ENCODE measurements around the gene CRMP1. TPM values are rescaled to one million over a fixed set of nuclear protein-coding genes. Genes with fewer than 3 reads are reported as not detected.
A peak's percentile ranks its signal among the peaks of the same experiment; 100 is the strongest.
"Not testable (repeated sequence)": the region's sequence is repeated elsewhere in the genome, so short reads cannot be mapped to it uniquely, and the experiment has no call there.

CRMP1 gene
- total RNA-seq, 1 donor from 2014 or later: 1.3 TPM

- no peak for DNase-seq (ENCODE audit: low spot score)
Measured at GRCh38 chr4:5822619-5823018, 70.3 kb downstream of the CRMP1 start.

- DNase-seq (ENCODE audit: low spot score): no peak
Measured at GRCh38 chr4:5821665-5822358, 71.1 kb downstream of the CRMP1 start.

- no peak for DNase-seq (ENCODE audit: low spot score)
Measured at GRCh38 chr4:5816851-5817375, 76.0 kb downstream of the CRMP1 start.

GRCh38 chr4:5816101-5816500, 76.8 kb downstream of the CRMP1 start:
- DNase-seq (ENCODE audit: low spot score): no peak

- DNase-seq (ENCODE audit: low spot score): no peak
Measured at GRCh38 chr4:5815641-5816040, 77.2 kb downstream of the CRMP1 start.

- DNase-seq (ENCODE audit: low spot score): no peak
Measured at GRCh38 chr4:5814421-5814820, 78.5 kb downstream of the CRMP1 start.

GRCh38 chr4:5813882-5814255, 79.0 kb downstream of the CRMP1 start:
- DNase-seq (ENCODE audit: low spot score): no peak

- DNase-seq (ENCODE audit: low spot score): peak; percentile 60
Measured at GRCh38 chr4:5812506-5813229, 80.2 kb downstream of the CRMP1 start.

- DNase-seq (ENCODE audit: low spot score): not testable (repeated sequence)
Measured at GRCh38 chr4:5812057-5812456, 80.8 kb downstream of the CRMP1 start.

GRCh38 chr4:5810770-5811430, 82.0 kb downstream of the CRMP1 start:
- DNase-seq (ENCODE audit: low spot score): no peak

- DNase-seq (ENCODE audit: low spot score): no peak
Measured at GRCh38 chr4:5810151-5810550, 82.7 kb downstream of the CRMP1 start.

GRCh38 chr4:5809216-5809776, 83.6 kb downstream of the CRMP1 start:
- no peak for DNase-seq (ENCODE audit: low spot score)

GRCh38 chr4:5808081-5808741, 84.7 kb downstream of the CRMP1 start:
- DNase-seq (ENCODE audit: low spot score): no peak

GRCh38 chr4:5805270-5805669, 87.6 kb downstream of the CRMP1 start:
- no peak for DNase-seq (ENCODE audit: low spot score)

- no peak for DNase-seq (ENCODE audit: low spot score)
Measured at GRCh38 chr4:5804656-5805055, 88.2 kb downstream of the CRMP1 start.

GRCh38 chr4:5802565-5802964, 90.3 kb downstream of the CRMP1 start:
- DNase-seq (ENCODE audit: low spot score): no peak

- no peak for DNase-seq (ENCODE audit: low spot score)
Measured at GRCh38 chr4:5801696-5802095, 91.2 kb downstream of the CRMP1 start.

GRCh38 chr4:5800496-5800895, 92.4 kb downstream of the CRMP1 start:
- no peak for DNase-seq (ENCODE audit: low spot score)

GRCh38 chr4:5799406-5799805, 93.5 kb downstream of the CRMP1 start:
- DNase-seq (ENCODE audit: low spot score): no peak

GRCh38 chr4:5798946-5799345, 93.9 kb downstream of the CRMP1 start:
- DNase-seq (ENCODE audit: low spot score): no peak

- no peak for DNase-seq (ENCODE audit: low spot score)
Measured at GRCh38 chr4:5798462-5798861, 94.4 kb downstream of the CRMP1 start.

- DNase-seq (ENCODE audit: low spot score): no peak
Measured at GRCh38 chr4:5797866-5798265, 95.0 kb downstream of the CRMP1 start.
